Prostate gland (tissue), 2 donors: Measurements from ENCODE around the gene GLP1R.
"Not testable (repeated sequence)": the region's sequence is repeated elsewhere in the genome, so short reads cannot be mapped to it uniquely, and the experiment has no call there.

Experiments used
- POLR2A ChIP-seq: fragments of 450-650 bp; IDR thresholded peaks from one replicate; pipeline ENCODE4 v1.6.1; 2016; ENCODE audit warnings: antibody characterized with exemption, mild to moderate bottlenecking
- TF ChIP-seq, protein P1 (sequence below), 4 experiments: fragments of 200-600 bp in 2 of 4; fragments of 450-650 bp in 2 of 4; sonication (generic) in 2 of 4; IDR thresholded peaks; 1 replicate in 3 of 4; 2 replicates in 1 of 4; pipeline ENCODE4 v1.5.1; 2016 to 2019; ENCODE audit warnings: antibody characterized with exemption in 4 of 4, mild to moderate bottlenecking in 2 of 4, moderate library complexity in 2 of 4

DNA sequence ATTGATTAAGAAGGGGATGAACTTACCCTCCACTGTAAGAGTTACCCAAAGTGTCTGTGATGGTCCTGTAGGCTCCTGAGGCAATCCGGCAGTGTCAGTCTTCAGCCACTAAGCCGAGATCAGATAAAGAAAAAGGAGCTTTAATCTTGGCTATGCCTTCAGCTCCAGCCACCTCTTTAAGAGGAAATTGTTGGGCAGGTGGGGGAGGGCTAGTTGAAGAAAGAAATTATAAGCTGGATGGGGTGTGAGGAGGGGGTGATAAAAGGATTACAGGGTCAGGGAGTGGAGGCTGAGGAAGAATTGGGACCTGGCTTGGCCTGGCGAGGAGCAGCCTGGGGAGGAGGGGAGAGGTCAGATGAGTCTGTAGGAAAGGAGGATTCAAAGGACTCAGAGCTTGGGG lies 86.2 kb downstream of the GLP1R start:
- TF ChIP-seq, protein P1, sequence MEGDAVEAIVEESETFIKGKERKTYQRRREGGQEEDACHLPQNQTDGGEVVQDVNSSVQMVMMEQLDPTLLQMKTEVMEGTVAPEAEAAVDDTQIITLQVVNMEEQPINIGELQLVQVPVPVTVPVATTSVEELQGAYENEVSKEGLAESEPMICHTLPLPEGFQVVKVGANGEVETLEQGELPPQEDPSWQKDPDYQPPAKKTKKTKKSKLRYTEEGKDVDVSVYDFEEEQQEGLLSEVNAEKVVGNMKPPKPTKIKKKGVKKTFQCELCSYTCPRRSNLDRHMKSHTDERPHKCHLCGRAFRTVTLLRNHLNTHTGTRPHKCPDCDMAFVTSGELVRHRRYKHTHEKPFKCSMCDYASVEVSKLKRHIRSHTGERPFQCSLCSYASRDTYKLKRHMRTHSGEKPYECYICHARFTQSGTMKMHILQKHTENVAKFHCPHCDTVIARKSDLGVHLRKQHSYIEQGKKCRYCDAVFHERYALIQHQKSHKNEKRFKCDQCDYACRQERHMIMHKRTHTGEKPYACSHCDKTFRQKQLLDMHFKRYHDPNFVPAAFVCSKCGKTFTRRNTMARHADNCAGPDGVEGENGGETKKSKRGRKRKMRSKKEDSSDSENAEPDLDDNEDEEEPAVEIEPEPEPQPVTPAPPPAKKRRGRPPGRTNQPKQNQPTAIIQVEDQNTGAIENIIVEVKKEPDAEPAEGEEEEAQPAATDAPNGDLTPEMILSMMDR (IDR thresholded peaks at IDR 0.05), result not testable (repeated sequence)
- TF ChIP-seq POLR2A, result not testable (repeated sequence)
